H1 (cell line): ENCODE results near the gene MARK1.

Experiments
- BRCA1 ChIP-seq: IDR thresholded peaks from 2 replicates; pipeline ENCODE4 v1.6.1; 2012; ENCODE audit warnings: low read depth, low read length, improper control_type of control experiment
- EZH2 ChIP-seq: fragments of 200-600 bp; sonication (generic); IDR thresholded peaks from 2 replicates; pipeline ENCODE4 v1.7.1; 2012; ENCODE audit warnings: low read depth, mild to moderate bottlenecking, moderate library complexity, low read length, inconsistent platforms; ENCODE audit not compliant: severe bottlenecking
- FOSL1 ChIP-seq: IDR thresholded peaks from 2 replicates; pipeline ENCODE4 v1.6.1; 2011; ENCODE audit warnings: mild to moderate bottlenecking, low read depth, low read length, moderate library complexity; ENCODE audit not compliant: insufficient read depth
- JUN ChIP-seq: IDR thresholded peaks from 2 replicates; pipeline ENCODE4 v1.6.1; 2011; ENCODE audit warnings: low read depth, mild to moderate bottlenecking, improper control_type of control experiment, low read length
- KDM5A ChIP-seq: fragments of 200-600 bp; IDR thresholded peaks from 2 replicates; pipeline ENCODE4 v1.7.1; 2012; ENCODE audit warnings: mild to moderate bottlenecking, low read length, inconsistent platforms, mixed read lengths
- POLR2AphosphoS5 ChIP-seq: IDR thresholded peaks from 2 replicates; pipeline ENCODE4 v1.6.1; 2011; ENCODE audit warnings: low read depth, low read length
- RFX5 ChIP-seq: IDR thresholded peaks from 2 replicates; pipeline ENCODE4 v1.6.1; 2011; ENCODE audit warnings: low read depth, low read length, improper control_type of control experiment, borderline replicate concordance
- SIX5 ChIP-seq: IDR thresholded peaks from 2 replicates; pipeline ENCODE4 v1.6.1; 2011; ENCODE audit warnings: mild to moderate bottlenecking, low read depth, low read length
- SP2 ChIP-seq: IDR thresholded peaks from 2 replicates; pipeline ENCODE4 v1.6.1; 2012; ENCODE audit warnings: mild to moderate bottlenecking, low read length, inconsistent platforms
- TF ChIP-seq, protein P1 (sequence below), 3 experiments: IDR thresholded peaks; 1 replicate in 2 of 3; 2 replicates in 1 of 3; pipeline versions ENCODE4 v1.5.1 to v1.6.1; 2011; ENCODE audit warnings: low read length in 3 of 3, mild to moderate bottlenecking in 3 of 3, inconsistent platforms in 2 of 3, low read depth in 1 of 3, moderate library complexity in 1 of 3; ENCODE audit not compliant: insufficient read depth in 1 of 3; ENCODE audit errors: control extremely low read depth in 1 of 3
- TF ChIP-seq, protein P2 (sequence below): IDR thresholded peaks from 2 replicates; pipeline ENCODE4 v1.6.1; 2011; ENCODE audit warnings: low read length, improper control_type of control experiment
- TF ChIP-seq, protein P3 (sequence below): IDR thresholded peaks from 2 replicates; pipeline ENCODE4 v1.6.1; 2012; ENCODE audit warnings: inconsistent platforms

DNA sequence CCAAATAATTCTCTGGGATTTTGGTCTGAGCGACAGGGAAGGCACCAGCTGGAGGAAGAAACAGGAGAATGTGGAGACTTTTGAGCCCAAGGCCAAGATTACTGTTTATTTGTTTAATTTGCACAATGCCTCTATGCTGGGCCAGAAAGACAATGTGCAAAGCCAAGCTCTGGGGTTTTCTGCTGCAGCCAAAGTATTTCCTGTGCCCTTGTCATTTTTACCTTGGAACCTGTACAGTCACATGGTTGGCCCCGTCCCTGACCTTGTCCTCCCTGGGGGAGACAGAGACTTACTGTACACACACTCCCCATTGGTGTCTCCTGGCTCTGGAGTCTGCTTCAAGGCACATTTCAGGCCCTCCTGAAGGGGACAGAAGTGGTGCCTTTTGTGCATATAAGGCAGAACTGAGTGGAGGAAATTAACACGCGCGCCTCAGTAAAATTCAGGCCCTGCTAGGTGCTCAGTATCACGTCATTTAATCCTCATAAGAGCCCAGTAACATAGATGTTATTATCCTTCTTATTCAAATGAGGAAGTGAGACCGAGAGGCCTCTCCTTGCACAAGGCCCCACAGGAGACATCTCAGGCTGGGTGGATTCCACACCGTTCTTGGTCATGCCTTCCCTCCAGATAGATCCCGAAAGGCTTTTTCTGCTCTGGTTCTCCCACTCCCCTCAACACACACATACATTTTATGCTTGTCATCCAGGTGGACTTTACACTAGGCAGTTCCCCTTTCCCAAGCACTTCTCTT lies 183.3 kb downstream of the MARK1 start:
- TF ChIP-seq, protein P1, sequence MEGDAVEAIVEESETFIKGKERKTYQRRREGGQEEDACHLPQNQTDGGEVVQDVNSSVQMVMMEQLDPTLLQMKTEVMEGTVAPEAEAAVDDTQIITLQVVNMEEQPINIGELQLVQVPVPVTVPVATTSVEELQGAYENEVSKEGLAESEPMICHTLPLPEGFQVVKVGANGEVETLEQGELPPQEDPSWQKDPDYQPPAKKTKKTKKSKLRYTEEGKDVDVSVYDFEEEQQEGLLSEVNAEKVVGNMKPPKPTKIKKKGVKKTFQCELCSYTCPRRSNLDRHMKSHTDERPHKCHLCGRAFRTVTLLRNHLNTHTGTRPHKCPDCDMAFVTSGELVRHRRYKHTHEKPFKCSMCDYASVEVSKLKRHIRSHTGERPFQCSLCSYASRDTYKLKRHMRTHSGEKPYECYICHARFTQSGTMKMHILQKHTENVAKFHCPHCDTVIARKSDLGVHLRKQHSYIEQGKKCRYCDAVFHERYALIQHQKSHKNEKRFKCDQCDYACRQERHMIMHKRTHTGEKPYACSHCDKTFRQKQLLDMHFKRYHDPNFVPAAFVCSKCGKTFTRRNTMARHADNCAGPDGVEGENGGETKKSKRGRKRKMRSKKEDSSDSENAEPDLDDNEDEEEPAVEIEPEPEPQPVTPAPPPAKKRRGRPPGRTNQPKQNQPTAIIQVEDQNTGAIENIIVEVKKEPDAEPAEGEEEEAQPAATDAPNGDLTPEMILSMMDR (IDR thresholded peaks at IDR 0.05; ENCODE audit: control extremely low read depth in 1 of 3, insufficient read depth in 1 of 3, low read depth in 1 of 3, low read length in 3 of 3): no peak
- TF ChIP-seq, protein P2, sequence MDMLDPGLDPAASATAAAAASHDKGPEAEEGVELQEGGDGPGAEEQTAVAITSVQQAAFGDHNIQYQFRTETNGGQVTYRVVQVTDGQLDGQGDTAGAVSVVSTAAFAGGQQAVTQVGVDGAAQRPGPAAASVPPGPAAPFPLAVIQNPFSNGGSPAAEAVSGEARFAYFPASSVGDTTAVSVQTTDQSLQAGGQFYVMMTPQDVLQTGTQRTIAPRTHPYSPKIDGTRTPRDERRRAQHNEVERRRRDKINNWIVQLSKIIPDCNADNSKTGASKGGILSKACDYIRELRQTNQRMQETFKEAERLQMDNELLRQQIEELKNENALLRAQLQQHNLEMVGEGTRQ: no peak
- TF ChIP-seq SIX5: no peak
- TF ChIP-seq POLR2AphosphoS5: no peak
- TF ChIP-seq, protein P3, sequence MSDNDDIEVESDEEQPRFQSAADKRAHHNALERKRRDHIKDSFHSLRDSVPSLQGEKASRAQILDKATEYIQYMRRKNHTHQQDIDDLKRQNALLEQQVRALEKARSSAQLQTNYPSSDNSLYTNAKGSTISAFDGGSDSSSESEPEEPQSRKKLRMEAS: no peak
- TF ChIP-seq EZH2: no peak
- no peak for TF ChIP-seq BRCA1
- no peak for TF ChIP-seq KDM5A
- no peak for TF ChIP-seq SP2
- TF ChIP-seq JUN: no peak
- TF ChIP-seq FOSL1: no peak
- no peak for TF ChIP-seq RFX5
